NOMO-1 (cell line): Measurements from ENCODE around the gene GOSR1.
A peak's percentile ranks its signal among the peaks of the same experiment; 100 is the strongest.
"Not testable (repeated sequence)": the region's sequence is repeated elsewhere in the genome, so short reads cannot be mapped to it uniquely, and the experiment has no call there.

Experiments used
- DNase-seq, 2 experiments: peaks; one replicate each; lab custom pipeline; 2025; ENCODE audit not compliant: unreplicated experiment in 2 of 2; lab: John Stamatoyannopoulos, UW

The GOSR1 gene

GRCh38 chr17:30541802-30542201 is 64.6 kb downstream of the GOSR1 start:
- DNase-seq: no peak

- no peak for DNase-seq
Observed at GRCh38 chr17:30543456-30543855, 66.2 kb downstream of the GOSR1 start.

- peak in 1 of 2 experiments; percentile 47 for DNase-seq
Observed at GRCh38 chr17:30545024-30545423, 67.8 kb downstream of the GOSR1 start.

GRCh38 chr17:30547778-30548573 is 70.8 kb downstream of the GOSR1 start:
- DNase-seq: no peak

- DNase-seq: not testable (repeated sequence)
Observed at GRCh38 chr17:30549181-30549580, 72.0 kb downstream of the GOSR1 start.

- DNase-seq: no peak
Observed at GRCh38 chr17:30549864-30550511, 72.8 kb downstream of the GOSR1 start.

- peak; percentile 33 to 40 for DNase-seq
Observed at GRCh38 chr17:30550512-30551273, 73.5 kb downstream of the GOSR1 start.

GRCh38 chr17:30551274-30551995 is 74.2 kb downstream of the GOSR1 start:
- not testable (repeated sequence) for DNase-seq

GRCh38 chr17:30551996-30552339 is 74.8 kb downstream of the GOSR1 start:
- DNase-seq: no peak

GRCh38 chr17:30552994-30553566 is 75.9 kb downstream of the GOSR1 start:
- DNase-seq: no peak

- not testable (repeated sequence) for DNase-seq
Observed at GRCh38 chr17:30553823-30554440, 76.7 kb downstream of the GOSR1 start.

GRCh38 chr17:30554839-30555751 is 77.9 kb downstream of the GOSR1 start:
- peak in 1 of 2 experiments; percentile 1 for DNase-seq

GRCh38 chr17:30555942-30556341 is 78.7 kb downstream of the GOSR1 start:
- no peak for DNase-seq

- DNase-seq: no peak
Observed at GRCh38 chr17:30556374-30557332, 79.4 kb downstream of the GOSR1 start.

- DNase-seq: no peak
Observed at GRCh38 chr17:30557916-30558685, 80.9 kb downstream of the GOSR1 start.

- DNase-seq: no peak
Observed at GRCh38 chr17:30558686-30559545, 81.7 kb downstream of the GOSR1 start.
